ENCODE data around the gene SLC35B2.

The SLC35B2 gene

DNA sequence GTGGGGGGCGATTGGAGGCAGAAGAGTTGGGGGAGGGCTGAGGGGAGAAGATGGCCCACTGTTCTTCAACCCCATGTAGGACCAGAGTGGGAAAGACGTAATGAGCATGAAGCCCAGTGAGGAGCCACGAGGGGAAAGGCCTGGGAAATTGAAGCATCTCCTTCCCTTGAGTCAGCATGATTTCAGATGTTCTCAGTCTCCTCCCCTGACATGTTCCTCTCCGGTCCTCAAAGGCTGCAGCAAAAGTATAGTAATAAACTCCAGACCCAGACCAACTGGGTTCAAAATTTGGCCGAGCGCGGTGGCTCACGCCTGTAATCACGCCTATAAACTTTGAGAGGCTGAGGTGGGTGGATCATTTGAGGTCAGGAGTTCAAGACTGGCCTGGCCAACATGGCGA, 9.9 kb upstream of the SLC35B2 start:
- no peak for DNase-seq
- H3F3A ChIP-seq (ENCODE audit: insufficient read depth, low read length): peaks cover 39% of the 10 kb centered on the region
- H3K9me3 ChIP-seq (replicated peaks; ENCODE audit: insufficient read depth, low read length): no peaks in the 10 kb centered on the region
- peaks cover 29% of the 10 kb centered on the region for H3K79me2 ChIP-seq (ENCODE audit: low read length)
- H4K20me1 ChIP-seq (ENCODE audit: insufficient read depth, low read length): no peaks in the 10 kb centered on the region
- H3K4me2 ChIP-seq (ENCODE audit: low read depth, low read length): no peak overlapping the region
- no peaks in the 10 kb centered on the region for H3K36me3 ChIP-seq (replicated peaks; ENCODE audit: insufficient read depth, low read length)
- H3K9me2 ChIP-seq (replicated peaks; ENCODE audit: insufficient read depth, low read length): no peaks in the 10 kb centered on the region
- TF ChIP-seq, protein P1, sequence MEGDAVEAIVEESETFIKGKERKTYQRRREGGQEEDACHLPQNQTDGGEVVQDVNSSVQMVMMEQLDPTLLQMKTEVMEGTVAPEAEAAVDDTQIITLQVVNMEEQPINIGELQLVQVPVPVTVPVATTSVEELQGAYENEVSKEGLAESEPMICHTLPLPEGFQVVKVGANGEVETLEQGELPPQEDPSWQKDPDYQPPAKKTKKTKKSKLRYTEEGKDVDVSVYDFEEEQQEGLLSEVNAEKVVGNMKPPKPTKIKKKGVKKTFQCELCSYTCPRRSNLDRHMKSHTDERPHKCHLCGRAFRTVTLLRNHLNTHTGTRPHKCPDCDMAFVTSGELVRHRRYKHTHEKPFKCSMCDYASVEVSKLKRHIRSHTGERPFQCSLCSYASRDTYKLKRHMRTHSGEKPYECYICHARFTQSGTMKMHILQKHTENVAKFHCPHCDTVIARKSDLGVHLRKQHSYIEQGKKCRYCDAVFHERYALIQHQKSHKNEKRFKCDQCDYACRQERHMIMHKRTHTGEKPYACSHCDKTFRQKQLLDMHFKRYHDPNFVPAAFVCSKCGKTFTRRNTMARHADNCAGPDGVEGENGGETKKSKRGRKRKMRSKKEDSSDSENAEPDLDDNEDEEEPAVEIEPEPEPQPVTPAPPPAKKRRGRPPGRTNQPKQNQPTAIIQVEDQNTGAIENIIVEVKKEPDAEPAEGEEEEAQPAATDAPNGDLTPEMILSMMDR (IDR thresholded peaks at IDR 0.05; ENCODE audit: low read length): no peak
- TF ChIP-seq EZH2phosphoT487 (IDR thresholded peaks at IDR 0.05; ENCODE audit: low read length) (no peak), EZH2 (optimal IDR thresholded peaks at IDR 0.05; ENCODE audit: low read depth, low read length) (no peak)
- H3K27ac ChIP-seq (ENCODE audit: low read length): no peak overlapping the region
- peaks cover 24% of the 10 kb centered on the region for H3K4me1 ChIP-seq (ENCODE audit: low read length)
- H3K4me3 ChIP-seq (ENCODE audit: low read length): no peak overlapping the region
- H2AFZ ChIP-seq (ENCODE audit: low read length): no peak overlapping the region
- H3K9ac ChIP-seq (ENCODE audit: low read length): no peak overlapping the region
- H3K27me3 ChIP-seq (replicated peaks; ENCODE audit: insufficient read depth, low read length): peaks cover 32% of the 10 kb centered on the region

DNA sequence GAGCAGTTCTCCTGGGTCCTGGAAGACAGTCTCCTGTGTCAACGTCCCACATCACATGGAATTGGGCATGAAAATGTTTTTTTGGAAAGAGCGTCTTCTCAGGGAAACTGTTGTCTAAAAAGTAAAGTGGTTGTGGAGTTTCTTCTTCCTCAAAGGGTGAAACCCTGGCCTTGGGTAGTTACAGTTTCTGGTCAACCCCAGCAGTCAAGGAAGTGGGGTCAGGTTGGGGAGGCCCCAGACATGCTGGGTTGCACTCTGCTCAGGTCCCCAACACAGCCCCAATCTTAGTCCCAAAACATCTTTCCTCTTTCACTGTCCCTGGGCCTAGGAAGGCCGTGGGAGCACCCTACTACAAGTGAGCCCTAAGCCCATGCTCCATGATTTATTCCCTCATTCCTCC, 9.0 kb upstream of the SLC35B2 start:
- Histone ChIP-seq H3K4me2 (ENCODE audit: low read depth, low read length) (peak overlapping the region; percentile 92), H3K9me3 (replicated peaks; ENCODE audit: insufficient read depth, low read length) (no peaks in the 10 kb centered on the region), H3K27me3 (replicated peaks; ENCODE audit: insufficient read depth, low read length) (peaks cover 23% of the 10 kb centered on the region), H4K20me1 (ENCODE audit: insufficient read depth, low read length) (no peaks in the 10 kb centered on the region), H2AFZ (ENCODE audit: low read length) (peak overlapping the region; percentile 44; the same call in 1 of the 2 replicates), H3K9ac (ENCODE audit: low read length) (no peak overlapping the region), H3K79me2 (ENCODE audit: low read length) (peaks cover 38% of the 10 kb centered on the region), H3K9me2 (replicated peaks; ENCODE audit: insufficient read depth, low read length) (no peaks in the 10 kb centered on the region), H3F3A (ENCODE audit: insufficient read depth, low read length) (peaks cover 39% of the 10 kb centered on the region), H3K4me3 (ENCODE audit: low read length) (no peak overlapping the region), H3K4me1 (ENCODE audit: low read length) (peaks cover 33% of the 10 kb centered on the region), H3K27ac (ENCODE audit: low read length) (peak overlapping the region; percentile 43; the same call in 1 of the 2 replicates), H3K36me3 (replicated peaks; ENCODE audit: insufficient read depth, low read length) (no peaks in the 10 kb centered on the region)
- DNase-seq: no peak
- TF ChIP-seq, protein P1 (IDR thresholded peaks at IDR 0.05; ENCODE audit: low read length): no peak
- TF ChIP-seq EZH2phosphoT487 (IDR thresholded peaks at IDR 0.05; ENCODE audit: low read length): no peak
- TF ChIP-seq EZH2 (optimal IDR thresholded peaks at IDR 0.05; ENCODE audit: low read depth, low read length): no peak

DNA sequence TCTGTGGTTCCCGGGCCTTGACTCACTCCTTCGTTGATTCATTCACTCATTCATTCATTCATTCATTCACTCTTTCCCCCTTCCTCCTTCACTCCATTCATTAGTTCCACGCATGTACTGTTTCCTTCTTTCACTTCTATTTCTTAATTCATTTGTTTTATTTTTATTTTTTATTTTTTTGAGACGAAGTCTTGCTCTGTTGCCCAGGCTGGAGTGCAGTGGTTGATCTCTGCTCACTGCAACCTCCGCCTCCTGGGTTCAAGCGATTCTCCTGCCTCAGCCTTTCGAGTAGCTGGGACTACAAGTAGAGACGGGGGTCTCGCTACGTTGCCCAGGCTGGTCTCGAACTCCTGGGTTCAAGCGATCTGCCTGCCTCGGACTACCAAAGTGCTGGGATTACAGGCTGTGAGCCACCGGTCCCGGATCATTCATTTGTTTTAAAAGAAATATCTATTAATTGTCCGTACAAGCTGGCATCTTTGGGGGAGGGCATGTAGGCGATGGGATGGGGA, 8.4 kb upstream of the SLC35B2 start:
- Histone ChIP-seq H3F3A (ENCODE audit: insufficient read depth, low read length) (peaks cover 39% of the 10 kb centered on the region), H3K4me3 (ENCODE audit: low read length) (peak overlapping the region; percentile 95; the same call in 1 of the 2 replicates), H3K79me2 (ENCODE audit: low read length) (peaks cover 44% of the 10 kb centered on the region), H3K4me1 (ENCODE audit: low read length) (peaks cover 35% of the 10 kb centered on the region), H3K9me3 (replicated peaks; ENCODE audit: insufficient read depth, low read length) (no peaks in the 10 kb centered on the region), H4K20me1 (ENCODE audit: insufficient read depth, low read length) (no peaks in the 10 kb centered on the region), H3K9ac (ENCODE audit: low read length) (no peak overlapping the region; the same call in 1 of the 2 replicates), H3K36me3 (replicated peaks; ENCODE audit: insufficient read depth, low read length) (no peaks in the 10 kb centered on the region), H2AFZ (ENCODE audit: low read length) (peak overlapping the region; percentile 44), H3K27me3 (replicated peaks; ENCODE audit: insufficient read depth, low read length) (peaks cover 19% of the 10 kb centered on the region), H3K9me2 (replicated peaks; ENCODE audit: insufficient read depth, low read length) (no peaks in the 10 kb centered on the region), H3K27ac (ENCODE audit: low read length) (peak overlapping the region; percentile 91; the same call in 1 of the 2 replicates), H3K4me2 (ENCODE audit: low read depth, low read length) (peak overlapping the region; percentile 92)
- TF ChIP-seq, protein P1 (IDR thresholded peaks at IDR 0.05; ENCODE audit: low read length): no peak
- no peak for TF ChIP-seq EZH2 (optimal IDR thresholded peaks at IDR 0.05; ENCODE audit: low read depth, low read length)
- TF ChIP-seq EZH2phosphoT487 (IDR thresholded peaks at IDR 0.05; ENCODE audit: low read length): no peak
- no peak for DNase-seq
